SIG-M5 (cell line): Measurements from ENCODE around the gene RPS16.

ENCODE experiments used
- DNase-seq: peaks from one replicate; lab custom pipeline; 2025; lab: John Stamatoyannopoulos, UW

RPS16 gene

GRCh38 chr19:39449116-39449797 lies 13.5 kb upstream of the RPS16 start:
- DNase-seq: no peak

- no peak for DNase-seq
Measured at GRCh38 chr19:39448271-39448670, 12.5 kb upstream of the RPS16 start.

GRCh38 chr19:39446365-39447084 lies 10.8 kb upstream of the RPS16 start:
- no peak for DNase-seq

- DNase-seq: peak; percentile 61
Measured at GRCh38 chr19:39445196-39446111, 9.7 kb upstream of the RPS16 start, which contains the start of gene SUPT5H. Gene SUPT5H (plus strand): TSS chr19:39445582. CDS start chr19:39445891, 309 bp downstream.

GRCh38 chr19:39444598-39445195 lies 8.9 kb upstream of the RPS16 start:
- no peak for DNase-seq

- no peak for DNase-seq
Measured at GRCh38 chr19:39438270-39438934, 2.7 kb upstream of the RPS16 start.

- no peak for DNase-seq
Measured at GRCh38 chr19:39436350-39436716, 584 bp upstream of the RPS16 start.

GRCh38 chr19:39434123-39435076 lies 1.3 kb downstream of the RPS16 start:
- no peak for DNase-seq

GRCh38 chr19:39433480-39434079 lies 2.2 kb downstream of the RPS16 start:
- no peak for DNase-seq

GRCh38 chr19:39432677-39433025 lies 3.1 kb downstream of the RPS16 start:
- no peak for DNase-seq

- DNase-seq: peak; percentile 88
Measured at GRCh38 chr19:39430675-39431593, 4.8 kb downstream of the RPS16 start.

- DNase-seq: no peak
Measured at GRCh38 chr19:39428283-39429112, 7.3 kb downstream of the RPS16 start.

- DNase-seq: no peak
Measured at GRCh38 chr19:39427707-39428106, 8.0 kb downstream of the RPS16 start.

GRCh38 chr19:39426170-39426569 lies 9.6 kb downstream of the RPS16 start:
- DNase-seq: no peak

- DNase-seq: no peak
Measured at GRCh38 chr19:39425744-39426143, 10.0 kb downstream of the RPS16 start.

- no peak for DNase-seq
Measured at GRCh38 chr19:39424934-39425333, 10.8 kb downstream of the RPS16 start.

- no peak for DNase-seq
Measured at GRCh38 chr19:39423258-39424086, 12.3 kb downstream of the RPS16 start.
